GM19467 (cell line): ENCODE data around the gene GHR.

Experiments used
- ATAC-seq: cut with Tn5 transposase; IDR thresholded peaks from one replicate; pipeline ENCODE4 v1.9.1; 2021; ENCODE audit warnings: mild to moderate bottlenecking, moderate library complexity; ENCODE audit not compliant: unreplicated experiment

GHR gene

DNA sequence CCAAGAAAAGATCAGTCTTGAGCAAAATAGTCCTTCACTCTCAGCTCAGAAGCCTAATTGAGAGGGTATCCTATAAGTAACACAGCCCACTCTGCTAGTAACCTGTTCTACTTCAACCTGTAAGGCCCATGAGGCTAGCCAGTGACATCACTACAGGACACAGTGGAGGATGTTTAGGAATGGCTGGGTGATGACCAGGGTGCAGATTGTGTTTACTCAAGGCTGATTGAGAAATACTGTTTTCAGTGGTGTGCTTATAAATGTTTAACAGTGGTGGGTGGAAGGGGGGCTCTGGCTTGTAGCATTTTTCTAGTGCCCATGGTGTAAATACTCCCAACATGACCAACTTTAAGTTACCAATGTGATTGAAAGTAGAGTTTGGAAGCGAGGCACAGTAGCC, 173.6 kb downstream of the GHR start:
- no peak for ATAC-seq

DNA sequence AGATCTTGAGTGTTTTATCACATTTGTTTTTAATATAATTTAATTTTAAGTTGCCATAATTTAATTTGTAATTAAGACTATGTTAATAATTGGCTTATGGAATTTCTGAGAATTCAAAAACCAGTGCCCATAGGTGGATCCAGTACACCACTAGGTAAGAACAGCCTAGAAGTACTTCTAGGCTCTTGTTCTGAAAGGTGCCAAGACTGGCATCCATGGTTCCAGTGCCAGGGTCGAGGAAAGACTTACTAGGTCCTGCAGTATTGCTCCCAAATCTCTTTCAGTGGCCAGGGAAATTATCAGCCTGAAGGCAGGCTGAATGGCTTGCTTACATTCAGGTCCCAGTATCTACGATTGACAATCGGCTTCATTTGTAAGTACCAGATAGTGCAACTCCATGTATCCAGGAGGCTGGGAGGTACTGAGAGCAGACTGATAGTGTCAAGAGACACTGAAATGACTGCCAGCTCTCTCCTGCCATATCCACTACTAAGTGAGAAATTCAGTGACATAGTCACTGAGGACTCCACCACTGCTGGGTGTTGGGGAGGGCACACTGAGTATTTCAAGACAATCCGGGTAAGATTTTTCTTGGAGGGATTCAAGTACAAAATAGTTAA, 174.2 kb downstream of the GHR start:
- no peak for ATAC-seq

DNA sequence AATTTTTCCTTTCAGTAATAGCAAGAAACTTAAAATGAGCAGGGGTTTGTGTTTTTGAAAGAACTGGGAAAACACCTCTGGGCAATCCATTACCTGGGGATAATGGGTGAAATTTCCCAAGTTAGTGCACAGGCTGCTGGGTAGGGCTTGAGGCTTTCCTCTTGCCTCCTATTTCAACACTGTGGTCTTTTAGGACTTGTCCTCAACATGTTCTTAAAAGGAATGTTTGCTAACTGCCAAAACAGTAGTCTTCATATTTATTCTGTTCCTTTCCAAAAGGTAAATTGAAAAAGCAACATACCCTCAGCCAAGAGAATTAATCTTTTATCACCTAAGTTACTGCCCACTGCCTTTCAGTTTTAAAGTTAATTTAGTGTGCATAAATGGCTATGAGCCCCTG, 175.1 kb downstream of the GHR start:
- no peak for ATAC-seq

DNA sequence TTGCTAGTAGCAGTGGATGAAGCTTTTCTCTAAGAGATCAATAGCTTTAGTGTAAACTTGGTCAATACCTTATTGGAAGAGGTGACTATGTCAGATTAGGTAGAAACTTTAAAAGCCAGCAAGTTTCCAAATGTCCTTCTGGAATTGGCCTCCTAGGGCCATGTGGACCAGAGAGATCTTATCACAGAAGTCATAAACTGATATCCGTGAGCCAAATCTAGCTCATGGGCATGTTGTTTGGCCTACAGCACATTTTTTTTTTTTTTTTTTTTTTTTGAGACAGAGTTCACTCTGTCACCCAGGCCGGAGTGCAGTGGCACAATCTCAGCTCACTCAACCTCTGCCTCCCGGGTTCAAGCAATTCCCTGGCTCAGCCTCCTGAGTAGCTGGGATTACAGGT, 175.9 kb downstream of the GHR start:
- ATAC-seq: no peak

DNA sequence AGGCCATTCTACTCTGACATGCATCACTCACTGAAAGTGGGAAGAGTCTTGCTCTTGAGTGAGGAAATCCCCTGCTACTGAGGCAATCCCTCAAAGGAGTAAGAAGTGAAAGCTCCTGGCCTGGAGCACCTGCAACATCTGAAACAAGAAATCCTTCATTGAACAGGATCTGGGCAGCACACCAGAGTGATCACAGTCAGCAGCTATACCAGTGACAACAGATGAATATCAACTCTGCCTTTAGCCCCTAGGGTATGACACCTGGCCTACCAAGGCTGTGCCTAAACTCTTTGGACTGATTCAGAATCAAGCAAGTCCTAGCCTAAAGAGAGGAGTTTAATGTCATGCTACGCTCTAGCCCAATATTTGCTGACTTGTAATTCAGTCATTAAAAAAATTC, 177.2 kb downstream of the GHR start:
- ATAC-seq: no peak

DNA sequence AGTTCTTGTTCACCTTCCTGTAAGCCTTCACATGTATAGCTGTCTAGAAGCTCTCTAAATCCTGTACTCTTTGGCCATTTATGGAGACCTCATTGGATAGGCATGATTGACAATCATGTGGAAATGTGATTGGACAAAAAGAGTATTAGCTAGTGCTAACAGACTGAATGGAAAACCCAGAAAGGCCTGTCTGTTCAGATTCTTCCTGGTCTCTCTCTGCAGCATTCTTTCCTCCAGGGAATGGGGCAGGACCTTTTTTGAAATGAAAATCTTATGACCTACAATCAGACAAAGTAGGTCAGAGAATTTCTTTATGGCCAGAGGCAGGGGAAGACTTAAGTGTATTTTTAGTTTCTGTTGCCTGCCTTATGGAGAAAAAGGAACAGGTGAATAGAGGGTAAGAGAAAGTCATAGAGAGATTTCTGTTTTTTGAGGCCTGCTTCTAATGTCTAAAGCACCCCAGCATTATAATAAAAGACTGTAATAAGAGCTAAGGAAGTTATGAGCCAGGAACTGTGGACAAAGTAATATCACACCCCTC, 181.0 kb downstream of the GHR start:
- no peak for ATAC-seq

DNA sequence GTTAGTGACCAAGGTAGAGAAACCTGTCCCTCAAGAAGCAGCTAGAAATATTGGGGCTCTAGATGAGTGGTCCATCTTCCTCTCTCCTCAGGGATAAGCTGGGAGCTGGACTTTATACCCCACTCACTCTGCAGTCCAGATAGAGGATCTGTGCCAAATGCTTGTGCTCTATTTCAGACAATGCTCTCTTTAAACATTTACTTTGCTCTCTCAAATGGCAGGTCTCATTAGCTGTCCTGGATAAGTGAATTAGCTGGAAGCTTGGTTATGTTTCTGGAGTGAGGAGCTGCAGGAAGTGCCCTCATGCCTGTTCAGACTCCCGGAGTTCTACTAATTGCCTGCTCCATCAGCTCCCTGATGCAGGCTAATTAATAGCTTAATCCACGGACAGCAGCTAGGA, 182.3 kb downstream of the GHR start:
- no peak for ATAC-seq

DNA sequence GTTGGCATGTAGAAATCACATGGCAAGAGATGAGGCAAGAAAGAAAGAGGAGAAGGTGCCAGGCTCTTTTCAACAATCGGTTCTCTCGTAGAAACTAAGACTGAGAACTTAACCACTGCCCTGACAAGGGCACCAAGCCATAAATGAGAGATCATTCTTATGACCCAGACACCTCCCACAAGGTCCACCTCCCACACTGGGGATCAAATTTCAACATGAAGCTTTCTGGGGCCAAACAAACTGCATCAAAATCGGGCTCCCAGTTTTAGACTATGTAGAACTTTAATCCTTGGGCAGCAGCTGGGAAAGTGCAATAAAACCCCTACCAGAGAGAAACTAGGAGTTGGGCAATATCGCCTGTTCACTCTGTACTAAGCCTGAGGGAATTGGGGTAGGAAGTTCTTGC, 183.2 kb downstream of the GHR start:
- no peak for ATAC-seq

DNA sequence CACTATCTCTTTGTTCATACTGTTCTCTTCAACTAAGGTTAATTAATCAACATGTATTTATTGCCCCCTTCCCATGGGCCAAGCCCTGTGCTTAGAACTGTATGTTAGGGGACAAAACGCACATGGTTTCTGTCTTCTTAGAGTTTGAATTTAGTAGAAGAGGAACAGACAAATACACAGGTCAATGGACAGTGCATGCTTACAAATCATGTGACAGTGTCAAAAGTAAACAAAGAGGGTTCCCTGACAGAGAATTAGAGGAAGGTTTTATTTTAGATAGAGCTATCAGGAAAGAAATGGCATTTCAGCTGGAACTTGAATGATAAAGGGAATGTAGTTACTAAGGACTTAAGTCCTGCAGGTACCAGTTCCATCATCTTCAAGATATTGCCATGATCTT, 188.2 kb downstream of the GHR start:
- no peak for ATAC-seq

DNA sequence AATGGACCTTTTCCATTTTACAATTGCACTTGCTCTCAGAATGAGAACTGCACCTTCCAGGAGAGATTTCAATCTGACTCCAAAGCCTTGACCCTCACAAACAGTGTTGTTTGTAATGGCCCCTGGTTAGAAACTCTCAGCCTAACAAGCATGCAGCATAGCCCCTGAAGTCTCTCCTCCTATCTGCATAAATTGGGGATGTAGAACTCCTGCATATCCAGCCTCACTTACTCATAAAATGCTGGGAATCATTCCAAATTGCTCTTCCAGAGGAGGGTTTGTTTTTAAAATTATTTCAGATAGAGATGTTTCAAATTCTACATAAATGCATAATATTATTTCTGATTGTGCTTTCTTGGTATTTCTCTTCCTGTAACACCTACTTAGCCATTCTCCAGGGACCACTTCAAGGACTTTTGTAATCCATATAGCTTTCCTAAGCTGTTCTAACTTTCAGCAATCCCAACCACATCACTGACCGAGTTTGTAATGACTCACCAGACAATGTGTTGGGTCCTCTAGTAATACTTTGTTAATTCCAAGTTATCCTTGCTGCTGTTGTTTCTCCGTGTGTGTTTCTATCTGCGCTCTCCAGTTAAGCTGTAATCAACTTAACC, 189.6 kb downstream of the GHR start:
- ATAC-seq: no peak

DNA sequence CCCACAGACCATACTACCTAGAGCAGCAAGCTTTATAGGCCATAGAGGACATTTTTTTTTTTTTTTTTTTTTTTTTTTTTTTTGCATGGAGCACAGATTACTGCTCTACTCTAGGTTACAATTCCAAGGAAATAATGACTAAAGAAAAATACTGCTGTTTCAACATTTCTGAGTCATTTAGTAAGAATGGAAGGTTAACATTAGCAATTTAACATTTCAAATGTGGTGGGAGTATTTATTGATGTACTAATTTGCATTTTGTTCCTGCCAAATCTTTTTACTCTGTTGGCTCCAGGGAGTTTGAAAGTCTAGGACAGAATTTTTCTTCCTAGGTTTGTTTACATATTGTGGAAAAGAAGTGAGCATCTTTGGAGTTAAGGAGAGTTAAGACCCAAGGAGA, 191.3 kb downstream of the GHR start:
- ATAC-seq: no peak

DNA sequence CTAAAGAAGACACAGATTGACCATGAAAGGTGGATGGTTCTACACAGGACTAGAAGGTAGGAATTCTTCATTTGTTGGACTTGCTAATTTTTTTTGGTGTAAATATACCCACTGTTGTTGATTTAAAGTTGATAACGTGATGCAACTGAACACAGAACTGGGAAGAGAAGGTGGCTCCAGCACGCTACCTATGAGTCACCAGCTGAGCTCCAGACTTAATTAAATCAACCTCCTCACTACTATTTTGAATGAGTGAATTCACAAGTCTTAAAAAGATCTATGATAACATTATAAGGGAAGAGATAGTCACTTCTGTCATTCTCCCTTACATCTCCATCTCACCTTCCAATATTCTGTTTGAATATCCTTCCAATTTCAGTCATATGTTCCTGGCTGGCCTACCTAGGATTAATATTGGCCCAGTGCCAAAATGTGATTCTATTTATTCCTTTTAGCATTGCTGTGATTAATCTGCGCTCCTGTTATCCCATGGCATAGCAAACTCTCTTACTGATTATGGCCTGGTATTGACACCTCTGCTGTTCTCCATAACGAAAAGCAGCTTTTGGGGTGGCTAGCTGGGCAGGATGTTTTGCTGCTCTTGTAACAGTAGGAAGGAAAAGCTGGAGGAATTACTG, 197.5 kb downstream of the GHR start:
- ATAC-seq: no peak

DNA sequence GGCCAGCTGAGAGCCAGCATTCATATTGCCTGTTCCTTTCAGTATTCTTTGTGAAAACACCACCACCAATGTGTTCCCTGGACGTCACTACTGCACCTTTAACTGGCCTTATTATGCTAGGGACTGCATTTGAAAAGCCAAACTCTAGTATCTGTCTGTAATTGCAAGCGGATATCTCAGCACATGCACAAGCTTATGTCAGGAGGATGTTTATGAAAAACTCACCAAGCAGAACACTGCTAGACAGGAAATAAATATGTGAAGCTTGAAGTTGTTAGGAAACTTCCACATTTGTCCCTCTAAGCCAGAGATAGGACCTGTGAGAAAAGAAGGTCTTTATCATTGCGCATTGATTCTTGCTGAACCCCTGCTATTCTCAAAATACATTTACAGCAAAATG, 198.0 kb downstream of the GHR start:
- no peak for ATAC-seq

DNA sequence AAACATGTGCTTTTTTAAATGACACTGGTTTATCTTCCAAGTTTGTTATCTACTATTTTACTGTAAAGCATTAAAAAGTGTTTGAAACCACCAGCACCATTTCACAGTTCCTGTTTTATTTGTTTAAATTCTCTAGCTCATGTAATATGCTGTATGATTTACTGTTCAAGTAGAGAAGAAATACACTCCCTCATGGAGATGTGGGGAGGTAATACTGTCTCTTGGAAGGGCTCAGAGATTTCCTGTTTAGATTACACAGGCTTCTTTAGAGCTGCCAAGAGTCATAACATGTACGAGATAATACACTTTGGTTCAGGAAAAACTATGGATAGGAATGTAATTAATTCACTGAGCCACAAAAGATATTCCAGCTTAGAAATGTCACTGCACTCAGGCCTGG, 198.4 kb downstream of the GHR start:
- no peak for ATAC-seq

DNA sequence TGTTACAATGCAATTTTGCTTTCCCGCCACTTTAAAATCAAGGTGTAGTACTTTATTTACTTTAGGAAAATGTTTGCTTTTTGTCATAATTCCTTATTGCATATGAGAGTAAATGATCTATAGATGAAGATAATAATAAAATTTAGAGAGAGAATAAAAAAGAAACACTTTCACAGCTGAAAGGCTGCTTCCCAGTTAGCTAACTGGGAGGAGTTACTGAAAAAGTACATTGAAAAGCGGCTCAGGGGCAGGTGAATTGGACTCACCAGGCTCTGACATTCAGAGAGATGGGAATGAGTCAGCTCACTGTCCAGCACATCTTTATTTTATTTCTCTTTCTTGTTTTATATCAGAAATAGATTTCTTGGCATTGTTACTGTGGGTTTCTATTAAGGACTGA, 201.7 kb downstream of the GHR start:
- no peak for ATAC-seq

DNA sequence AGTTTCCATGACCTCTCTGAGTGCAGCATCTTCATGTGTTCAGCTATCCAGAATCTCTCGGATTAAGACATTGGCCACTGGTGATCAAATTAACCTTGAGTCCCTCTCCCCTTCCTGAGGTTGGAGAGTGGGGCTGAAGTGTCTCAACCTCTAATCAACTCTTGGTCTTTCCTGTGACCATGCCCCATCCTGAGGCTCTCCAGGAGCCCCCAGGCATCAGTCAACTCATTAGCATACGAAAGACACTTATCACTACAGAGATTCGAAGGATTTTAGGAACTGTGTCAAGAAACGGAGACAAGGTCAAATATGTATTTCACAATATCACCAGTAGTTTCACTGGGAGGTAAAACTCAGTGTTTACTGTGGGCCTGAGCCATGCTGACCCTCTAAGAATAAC, 203.2 kb downstream of the GHR start:
- ATAC-seq: no peak

DNA sequence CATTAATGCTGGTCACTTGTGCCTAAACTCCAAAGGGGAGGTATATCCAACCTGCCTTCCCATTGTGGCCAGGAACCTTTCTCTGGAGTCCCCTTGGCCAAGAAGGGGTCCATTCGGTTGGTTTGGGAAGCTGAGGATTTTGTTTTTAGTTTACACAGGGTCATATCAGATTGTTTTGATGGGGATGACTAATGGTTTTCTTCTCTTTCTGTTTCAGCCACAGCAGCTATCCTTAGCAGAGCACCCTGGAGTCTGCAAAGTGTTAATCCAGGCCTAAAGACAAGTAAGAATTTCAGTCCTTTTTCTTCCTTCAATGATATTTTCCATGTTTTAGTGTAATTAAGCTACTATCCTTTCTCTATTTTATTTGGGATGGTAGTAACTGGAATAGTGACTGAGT, 205.6 kb downstream of the GHR start:
- ATAC-seq: no peak

DNA sequence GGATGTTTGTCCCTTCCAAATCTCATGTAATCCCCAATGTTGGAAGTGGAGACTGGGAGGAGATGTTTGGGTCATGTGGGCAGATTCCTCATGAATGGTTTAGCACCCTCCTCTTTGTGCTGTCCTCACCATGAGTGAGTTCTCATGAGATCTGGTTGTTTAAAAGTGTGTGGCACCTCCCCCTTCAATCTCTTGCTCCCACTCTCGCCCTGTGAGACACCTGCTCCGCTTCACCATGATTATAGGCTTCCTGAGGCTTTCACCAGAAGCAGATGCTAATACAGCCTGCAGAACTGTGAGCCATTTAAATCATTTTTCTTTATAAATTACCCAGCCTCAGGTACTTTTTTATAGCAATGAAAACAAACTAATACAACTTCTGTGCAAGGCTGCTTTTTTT, 206.0 kb downstream of the GHR start:
- no peak for ATAC-seq

DNA sequence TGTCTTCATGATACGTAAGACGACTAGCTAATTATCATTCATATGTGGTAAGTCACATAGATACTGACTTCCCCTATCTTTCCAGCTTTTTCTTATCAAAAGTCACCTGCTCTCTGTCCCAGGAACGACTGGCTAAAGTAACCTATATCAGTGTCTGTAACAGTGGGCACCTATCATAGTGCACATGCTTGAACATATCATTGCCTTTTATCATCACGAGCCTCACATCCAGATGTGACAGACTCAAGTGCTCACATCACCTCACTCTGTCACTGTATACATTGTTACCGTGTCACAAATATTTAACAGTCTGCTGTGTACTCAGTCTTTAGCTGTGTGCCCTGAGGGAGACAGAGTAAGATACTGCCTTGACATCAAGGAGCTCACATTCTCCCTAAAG, 208.0 kb downstream of the GHR start:
- ATAC-seq: no peak

DNA sequence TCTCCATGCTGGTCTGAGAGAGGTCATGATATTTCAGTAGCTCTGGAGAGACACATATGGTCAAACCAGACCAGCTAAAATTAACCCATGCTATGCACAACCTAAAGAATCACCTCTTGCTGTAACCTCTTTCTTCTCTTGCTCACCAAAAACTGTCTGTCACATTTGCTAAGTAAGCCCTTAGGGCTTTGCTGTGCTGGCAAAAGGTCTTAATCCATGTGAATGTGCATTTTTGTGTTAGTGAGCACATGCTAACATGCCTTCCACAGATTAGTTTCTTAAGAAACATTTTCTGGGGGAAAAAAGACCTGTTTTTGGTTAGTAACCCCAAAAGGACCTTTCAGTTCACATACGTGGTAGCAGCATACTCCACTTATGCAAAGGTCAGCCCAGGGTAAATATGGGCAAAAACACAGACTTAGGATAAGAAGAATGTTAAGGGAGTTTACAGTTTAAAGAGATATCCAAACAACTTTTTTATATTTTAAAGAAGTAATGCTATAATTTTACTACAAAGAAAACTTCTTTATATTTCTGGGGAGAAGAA, 209.2 kb downstream of the GHR start:
- no peak for ATAC-seq

DNA sequence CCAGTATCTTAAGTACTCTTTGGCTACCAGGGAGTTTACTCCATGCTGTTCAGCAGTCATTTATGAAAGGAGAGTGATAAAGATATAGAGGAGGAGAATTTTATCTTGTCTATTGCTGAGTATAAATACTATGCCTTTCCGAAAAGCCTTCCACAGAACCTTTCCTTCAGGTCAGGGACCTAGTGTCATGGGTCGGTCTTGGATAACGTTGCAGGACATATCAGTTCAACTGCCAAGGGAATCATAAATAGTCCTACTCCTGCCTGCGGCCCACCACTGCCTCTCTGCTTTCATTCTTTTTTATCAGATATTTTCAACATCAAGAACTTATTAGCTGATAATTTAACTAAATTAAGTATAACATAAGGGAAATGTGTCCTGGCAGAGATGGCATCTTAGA, 211.3 kb downstream of the GHR start:
- no peak for ATAC-seq

DNA sequence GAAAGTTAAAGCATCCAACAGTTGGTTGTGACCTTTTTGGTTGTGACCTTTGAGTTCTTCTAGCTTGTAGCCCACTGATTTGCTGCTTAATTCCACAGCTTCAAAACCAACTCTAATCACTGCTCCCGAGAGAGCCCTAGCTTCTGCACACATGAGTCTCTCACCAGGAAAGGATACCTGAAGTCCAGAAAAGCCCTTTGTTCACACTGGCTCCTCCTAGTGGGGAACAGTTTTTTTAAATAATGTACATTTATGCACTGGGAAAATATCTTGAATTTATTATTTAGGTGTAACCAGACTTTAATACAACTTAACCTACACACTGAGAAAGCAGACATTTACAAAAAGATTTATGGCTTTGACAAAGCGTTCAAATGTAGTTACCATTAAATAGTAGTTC, 213.2 kb downstream of the GHR start:
- ATAC-seq: no peak
